ENCODE results near the gene ERCC6. TPM values are rescaled to one million over a fixed set of nuclear protein-coding genes. Genes with fewer than 3 reads are reported as not detected.

Gene ERCC6
- total RNA-seq, 3 donors from 2014 or later (not counting 1 experiment from before 2014, with no cell fraction given): 36.4 to 54.6 (median 52.6) TPM

DNA sequence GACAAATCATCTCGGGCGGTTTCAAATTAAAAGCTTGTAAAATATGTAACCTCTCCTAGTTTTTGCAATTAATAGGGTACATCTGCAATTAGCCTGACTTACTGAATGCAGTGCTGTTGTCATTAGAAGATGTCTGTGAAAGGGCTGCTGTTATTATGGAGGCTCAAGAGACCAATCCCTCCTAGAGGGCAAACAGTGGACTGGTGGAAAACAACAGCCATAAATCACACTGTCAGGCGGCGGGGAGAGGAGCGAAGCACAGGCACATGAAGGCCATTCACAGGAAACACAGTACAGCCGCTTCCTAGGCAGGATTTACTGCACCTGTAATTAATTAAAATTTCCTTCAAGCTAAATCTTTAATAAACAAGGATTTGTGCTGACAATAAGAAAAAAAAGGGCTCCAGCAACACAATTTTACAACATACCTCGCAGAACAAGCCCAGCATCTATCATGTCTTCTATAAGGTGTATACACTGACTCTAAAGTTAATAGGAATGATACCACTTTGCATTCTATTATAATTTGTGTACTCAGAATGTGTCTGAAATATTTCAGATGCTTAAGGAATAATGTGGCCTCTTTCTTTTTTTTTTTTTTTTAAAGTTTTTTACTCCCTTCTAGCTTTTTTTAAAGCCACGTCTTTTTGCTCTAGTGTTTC, 50.7 kb downstream of the ERCC6 start:
- H3K4me1 Mint-ChIP-seq: peaks cover 31 to 44% of the 10 kb centered on the region in 2 donors
- no peaks in the 10 kb centered on the region for H3K27me3 ChIP-seq (ENCODE audit: control insufficient read depth, insufficient read depth, low read length)
- DNase-seq (no peak), ATAC-seq (no peak)
- 98% methylated on average over 4 of the region's 8 CpGs for WGBS (ENCODE audit: insufficient coverage)
- H3K4me1 ChIP-seq (ENCODE audit: control insufficient read depth, insufficient read depth, low read length): peaks cover 5% of the 10 kb centered on the region
- H3K36me3 Mint-ChIP-seq: no peaks in the 10 kb centered on the region
- H3K9me3 Mint-ChIP-seq: no peaks in the 10 kb centered on the region
- H3K27me3 Mint-ChIP-seq (ENCODE audit: low read depth in 2 of 2): no peaks in the 10 kb centered on the region
- no peak overlapping the region for H3K27ac ChIP-seq (ENCODE audit: low read length)
- no peaks in the 10 kb centered on the region for H3K36me3 ChIP-seq (ENCODE audit: control insufficient read depth, insufficient read depth, low read length)
- intact Hi-C loops (cut with micrococcal nuclease): no loop called here
- no peaks in the 10 kb centered on the region for H3K9me3 ChIP-seq (ENCODE audit: control insufficient read depth, insufficient read depth, low read length)
- H3K27ac Mint-ChIP-seq: no peak overlapping the region
- TF ChIP-seq, protein P1, sequence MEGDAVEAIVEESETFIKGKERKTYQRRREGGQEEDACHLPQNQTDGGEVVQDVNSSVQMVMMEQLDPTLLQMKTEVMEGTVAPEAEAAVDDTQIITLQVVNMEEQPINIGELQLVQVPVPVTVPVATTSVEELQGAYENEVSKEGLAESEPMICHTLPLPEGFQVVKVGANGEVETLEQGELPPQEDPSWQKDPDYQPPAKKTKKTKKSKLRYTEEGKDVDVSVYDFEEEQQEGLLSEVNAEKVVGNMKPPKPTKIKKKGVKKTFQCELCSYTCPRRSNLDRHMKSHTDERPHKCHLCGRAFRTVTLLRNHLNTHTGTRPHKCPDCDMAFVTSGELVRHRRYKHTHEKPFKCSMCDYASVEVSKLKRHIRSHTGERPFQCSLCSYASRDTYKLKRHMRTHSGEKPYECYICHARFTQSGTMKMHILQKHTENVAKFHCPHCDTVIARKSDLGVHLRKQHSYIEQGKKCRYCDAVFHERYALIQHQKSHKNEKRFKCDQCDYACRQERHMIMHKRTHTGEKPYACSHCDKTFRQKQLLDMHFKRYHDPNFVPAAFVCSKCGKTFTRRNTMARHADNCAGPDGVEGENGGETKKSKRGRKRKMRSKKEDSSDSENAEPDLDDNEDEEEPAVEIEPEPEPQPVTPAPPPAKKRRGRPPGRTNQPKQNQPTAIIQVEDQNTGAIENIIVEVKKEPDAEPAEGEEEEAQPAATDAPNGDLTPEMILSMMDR (IDR thresholded peaks at IDR 0.05): no peak
- no peak overlapping the region for H3K4me3 ChIP-seq (ENCODE audit: low read length)
- no peak overlapping the region for H3K4me3 Mint-ChIP-seq

DNA sequence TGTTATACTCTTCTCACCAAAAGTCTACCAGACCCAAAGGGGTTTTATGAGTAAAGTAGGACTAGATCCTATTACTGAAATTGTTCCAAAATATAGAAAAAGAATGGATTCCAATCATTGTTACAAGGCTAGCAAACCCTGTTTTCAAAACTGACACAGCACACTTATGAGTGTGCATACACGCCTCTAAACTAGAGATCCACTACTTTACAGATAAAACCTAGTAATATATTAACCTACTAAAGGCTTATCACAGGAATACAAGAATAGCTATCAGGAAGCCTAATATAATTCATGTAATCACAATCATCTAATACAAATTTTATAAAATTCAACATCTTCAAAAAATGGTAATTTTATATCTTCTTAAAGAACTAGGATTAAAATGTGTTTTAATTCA, 52.2 kb downstream of the ERCC6 start:
- no peaks in the 10 kb centered on the region for H3K27me3 ChIP-seq (ENCODE audit: control insufficient read depth, insufficient read depth, low read length)
- peaks cover 9% of the 10 kb centered on the region for H3K36me3 ChIP-seq (ENCODE audit: control insufficient read depth, insufficient read depth, low read length)
- peaks cover 19 to 30% of the 10 kb centered on the region in 2 donors for H3K4me1 Mint-ChIP-seq
- TF ChIP-seq, protein P1 (IDR thresholded peaks at IDR 0.05): no peak
- ATAC-seq (no peak), DNase-seq (no peak)
- no peak overlapping the region for H3K27ac ChIP-seq (ENCODE audit: low read length)
- WGBS (ENCODE audit: insufficient coverage): 80% methylated on average over 1 of the region's 1 CpG
- H3K4me1 ChIP-seq (ENCODE audit: control insufficient read depth, insufficient read depth, low read length): peaks cover 3% of the 10 kb centered on the region
- no peaks in the 10 kb centered on the region for H3K9me3 ChIP-seq (ENCODE audit: control insufficient read depth, insufficient read depth, low read length)
- no peak overlapping the region for H3K4me3 ChIP-seq (ENCODE audit: low read length)
- intact Hi-C loops (cut with micrococcal nuclease): no loop called here
- no peaks in the 10 kb centered on the region for H3K9me3 Mint-ChIP-seq
- no peaks in the 10 kb centered on the region for H3K27me3 Mint-ChIP-seq (ENCODE audit: low read depth in 2 of 2)
- H3K27ac Mint-ChIP-seq: no peak overlapping the region
- H3K4me3 Mint-ChIP-seq: no peak overlapping the region
- H3K36me3 Mint-ChIP-seq: no peaks in the 10 kb centered on the region

DNA sequence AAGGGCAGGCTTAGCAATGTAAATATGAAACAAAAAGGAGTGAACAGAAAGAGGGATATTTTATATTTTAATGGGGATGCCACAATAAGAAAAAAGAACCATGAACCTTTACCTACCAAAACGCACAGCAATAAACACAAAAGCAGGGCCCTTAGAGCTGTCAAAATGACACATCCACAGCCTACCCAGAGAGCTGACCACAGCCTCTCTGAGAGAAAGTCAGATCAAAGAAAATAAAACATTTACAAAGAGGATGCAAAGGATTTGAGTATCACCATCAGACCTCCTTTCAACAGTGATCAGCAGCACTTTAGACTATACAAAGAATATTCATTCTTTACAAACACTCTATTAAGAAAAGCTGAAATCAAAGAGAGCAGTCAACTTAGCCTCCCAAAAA, 52.9 kb downstream of the ERCC6 start:
- DNase-seq (no peak), ATAC-seq (peak in 2 of 3 donors; percentile 26 to 56)
- Histone ChIP-seq H3K4me3 (ENCODE audit: low read length) (no peak overlapping the region), H3K27ac (ENCODE audit: low read length) (no peak overlapping the region), H3K27me3 (ENCODE audit: control insufficient read depth, insufficient read depth, low read length) (no peaks in the 10 kb centered on the region), H3K9me3 (ENCODE audit: control insufficient read depth, insufficient read depth, low read length) (no peaks in the 10 kb centered on the region), H3K36me3 (ENCODE audit: control insufficient read depth, insufficient read depth, low read length) (peaks cover 10% of the 10 kb centered on the region), H3K4me1 (ENCODE audit: control insufficient read depth, insufficient read depth, low read length) (peaks cover 3% of the 10 kb centered on the region)
- Mint-ChIP-seq H3K9me3 (no peaks in the 10 kb centered on the region), H3K27ac (peak overlapping the region; percentile 4 to 17), H3K27me3 (ENCODE audit: low read depth in 2 of 2) (no peaks in the 10 kb centered on the region), H3K4me1 (peaks cover 17 to 25% of the 10 kb centered on the region in 2 donors), H3K36me3 (peaks cover under 1% of the 10 kb centered on the region), H3K4me3 (no peak overlapping the region)
- intact Hi-C loops (cut with micrococcal nuclease): no loop called here
- WGBS (ENCODE audit: insufficient coverage): 80% methylated on average over 1 of the region's 1 CpG
- TF ChIP-seq, protein P1 (IDR thresholded peaks at IDR 0.05): no peak

All from natural killer cell (primary cell).